ENCODE data around the gene VTA1. TPM values are rescaled to one million over a fixed set of nuclear protein-coding genes. Genes with fewer than 3 reads are reported as not detected.

The VTA1 gene
- total and polyA plus RNA-seq, 2 of the 13 experiments (the other 11 are each of a cell fraction or from before 2014, with no cell fraction given), result 70.7 to 89.1 TPM

DNA sequence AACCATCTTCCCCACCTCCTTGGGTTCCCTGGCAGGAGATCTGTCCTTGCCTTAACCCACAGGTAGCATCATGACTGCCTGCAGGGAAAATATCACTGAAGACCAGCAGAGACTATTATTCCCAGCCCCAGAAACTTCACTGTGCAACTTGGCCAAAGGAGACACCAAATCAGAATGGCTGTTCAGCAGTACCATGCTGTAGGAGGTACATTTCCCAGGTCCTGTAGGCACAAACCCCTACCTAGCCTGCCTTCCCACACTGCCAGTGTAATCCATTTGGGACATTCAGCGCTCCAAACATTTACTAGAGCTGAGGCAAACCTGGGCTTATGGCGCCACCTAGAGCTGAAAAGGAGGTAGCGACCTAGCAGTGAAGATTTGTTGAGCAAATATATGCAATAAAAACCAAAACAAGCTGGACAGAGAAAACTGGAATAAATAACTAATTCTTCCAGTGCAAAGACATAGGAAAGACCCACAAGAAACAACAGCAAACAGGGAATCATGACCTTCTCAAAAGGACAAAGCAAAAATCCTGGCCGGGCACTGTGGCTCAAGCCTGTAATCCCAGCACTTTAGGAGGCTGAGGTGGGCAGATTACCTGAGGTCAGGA, 60.3 kb downstream of the VTA1 start (continued):
- TF ChIP-seq ZNF776 (CRISPR knock-in tag; IDR thresholded peaks at IDR 0.05) (no peak), DMTF1 (CRISPR knock-in tag; IDR thresholded peaks at IDR 0.05) (no peak), ISL2 (CRISPR knock-in tag; IDR thresholded peaks at IDR 0.05) (no peak), ZNF180 (CRISPR knock-in tag; IDR thresholded peaks at IDR 0.05; ENCODE audit: borderline replicate concordance, low read depth) (no peak), KDM4B (CRISPR knock-in tag; IDR thresholded peaks at IDR 0.05) (no peak), ZNF33B (CRISPR knock-in tag; IDR thresholded peaks at IDR 0.05) (no peak), SMAD3 (CRISPR knock-in tag; IDR thresholded peaks at IDR 0.05) (no peak), ZNF781 (CRISPR knock-in tag; IDR thresholded peaks at IDR 0.05; ENCODE audit: borderline replicate concordance, not compliant biosample characterization) (peak; percentile 35), ZBTB7B (CRISPR knock-in tag; IDR thresholded peaks at IDR 0.05) (no peak), CENPT (CRISPR knock-in tag; IDR thresholded peaks at IDR 0.05; ENCODE audit: low read depth) (no peak), ZNF501 (CRISPR knock-in tag; IDR thresholded peaks at IDR 0.05) (peak; percentile 51), ZNF3 (CRISPR knock-in tag; IDR thresholded peaks at IDR 0.05) (no peak), CEBPG (CRISPR knock-in tag; IDR thresholded peaks at IDR 0.05) (no peak), ZNF75D (CRISPR knock-in tag; IDR thresholded peaks at IDR 0.05; ENCODE audit: borderline replicate concordance) (no peak), NR2F2 (IDR thresholded peaks at IDR 0.05; ENCODE audit: borderline replicate concordance, low read depth) (no peak), ZNF280D (CRISPR knock-in tag; IDR thresholded peaks at IDR 0.05) (no peak), SOX5 (CRISPR knock-in tag; IDR thresholded peaks at IDR 0.05; ENCODE audit: borderline replicate concordance) (no peak)
- TF ChIP-seq, protein P1, sequence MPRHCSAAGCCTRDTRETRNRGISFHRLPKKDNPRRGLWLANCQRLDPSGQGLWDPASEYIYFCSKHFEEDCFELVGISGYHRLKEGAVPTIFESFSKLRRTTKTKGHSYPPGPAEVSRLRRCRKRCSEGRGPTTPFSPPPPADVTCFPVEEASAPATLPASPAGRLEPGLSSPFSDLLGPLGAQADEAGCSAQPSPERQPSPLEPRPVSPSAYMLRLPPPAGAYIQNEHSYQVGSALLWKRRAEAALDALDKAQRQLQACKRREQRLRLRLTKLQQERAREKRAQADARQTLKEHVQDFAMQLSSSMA (CRISPR knock-in tag; IDR thresholded peaks at IDR 0.05), result no peak
- TF ChIP-seq, protein P2, sequence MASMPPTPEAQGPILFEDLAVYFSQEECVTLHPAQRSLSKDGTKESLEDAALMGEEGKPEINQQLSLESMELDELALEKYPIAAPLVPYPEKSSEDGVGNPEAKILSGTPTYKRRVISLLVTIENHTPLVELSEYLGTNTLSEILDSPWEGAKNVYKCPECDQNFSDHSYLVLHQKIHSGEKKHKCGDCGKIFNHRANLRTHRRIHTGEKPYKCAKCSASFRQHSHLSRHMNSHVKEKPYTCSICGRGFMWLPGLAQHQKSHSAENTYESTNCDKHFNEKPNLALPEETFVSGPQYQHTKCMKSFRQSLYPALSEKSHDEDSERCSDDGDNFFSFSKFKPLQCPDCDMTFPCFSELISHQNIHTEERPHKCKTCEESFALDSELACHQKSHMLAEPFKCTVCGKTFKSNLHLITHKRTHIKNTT (CRISPR knock-in tag; IDR thresholded peaks at IDR 0.05), result no peak
- TF ChIP-seq, protein P3, sequence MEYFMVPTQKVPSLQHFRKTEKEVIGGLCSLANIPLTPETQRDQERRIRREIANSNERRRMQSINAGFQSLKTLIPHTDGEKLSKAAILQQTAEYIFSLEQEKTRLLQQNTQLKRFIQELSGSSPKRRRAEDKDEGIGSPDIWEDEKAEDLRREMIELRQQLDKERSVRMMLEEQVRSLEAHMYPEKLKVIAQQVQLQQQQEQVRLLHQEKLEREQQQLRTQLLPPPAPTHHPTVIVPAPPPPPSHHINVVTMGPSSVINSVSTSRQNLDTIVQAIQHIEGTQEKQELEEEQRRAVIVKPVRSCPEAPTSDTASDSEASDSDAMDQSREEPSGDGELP (IDR thresholded peaks at IDR 0.05; ENCODE audit: borderline replicate concordance, low read depth), result no peak

All from HepG2 (cell line).